Renal cortical epithelial cell (primary cell): ENCODE measurements around the gene SMOC2. TPM values are rescaled to one million over a fixed set of nuclear protein-coding genes. Genes with fewer than 3 reads are reported as not detected.

Experiments used
- DNase-seq: peaks from one replicate; pipeline ENCODE4 v3.0.0-alpha.2; 2011; ENCODE audit warnings: low read depth
- total RNA-seq: library from RNA; depleted of rRNA; stranded (reverse); fragments of >200 nt; gene quantifications from 2 replicates; pipeline ENCODE4 v1.2.3, GENCODE V29; 2014

The SMOC2 gene
- total RNA-seq, 1 donor from 2014 or later: 0.10 TPM

- no peak for DNase-seq
Measured at GRCh38 chr6:168708984-168709383, 268.0 kb downstream of the SMOC2 start.

DNA sequence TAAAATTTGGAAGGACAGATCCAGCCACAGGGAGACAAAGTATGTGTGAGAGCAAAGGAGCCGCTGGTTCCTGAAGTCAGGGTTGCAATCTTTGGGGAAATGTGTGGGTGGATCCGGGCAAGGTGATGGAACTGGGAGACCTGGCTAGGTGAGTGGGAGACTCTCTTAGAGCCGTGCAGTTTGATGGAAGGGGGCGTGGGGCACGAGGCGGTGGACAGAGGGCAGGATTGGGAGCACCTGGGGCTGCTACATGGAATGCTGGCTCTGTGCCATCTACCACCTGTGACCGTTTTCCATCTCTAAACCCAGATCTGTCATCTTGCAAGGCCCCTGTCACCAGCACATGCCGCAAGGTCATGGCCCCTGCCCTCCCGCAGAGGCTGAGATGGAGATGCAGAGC lies 268.4 kb downstream of the SMOC2 start:
- no peak for DNase-seq

DNA sequence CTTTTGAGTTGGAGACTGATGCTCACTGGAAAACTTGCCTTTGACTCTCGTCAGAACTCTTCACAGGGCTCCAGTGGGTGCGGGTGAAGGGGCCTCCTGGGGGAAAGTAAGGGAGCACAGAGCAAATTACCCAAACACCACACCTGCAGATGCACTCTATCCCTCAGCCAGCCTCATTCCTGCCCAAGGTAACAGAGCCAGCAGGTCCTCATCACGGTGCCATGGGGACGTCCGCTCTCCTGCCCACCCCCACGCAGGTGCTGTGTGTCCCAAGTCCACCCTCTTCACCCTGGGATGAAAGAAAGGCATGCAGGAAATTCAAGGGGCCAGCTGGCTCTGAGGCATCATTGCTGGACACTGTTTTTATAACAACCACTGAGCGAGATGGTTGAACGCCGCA lies 269.0 kb downstream of the SMOC2 start:
- no peak for DNase-seq

GRCh38 chr6:168711049-168711640 lies 270.2 kb downstream of the SMOC2 start:
- no peak for DNase-seq

GRCh38 chr6:168711666-168712300 lies 270.8 kb downstream of the SMOC2 start:
- DNase-seq: no peak

GRCh38 chr6:168712993-168713392 lies 272.0 kb downstream of the SMOC2 start:
- no peak for DNase-seq

- no peak for DNase-seq
Measured at GRCh38 chr6:168713839-168714238, 272.9 kb downstream of the SMOC2 start.

DNA sequence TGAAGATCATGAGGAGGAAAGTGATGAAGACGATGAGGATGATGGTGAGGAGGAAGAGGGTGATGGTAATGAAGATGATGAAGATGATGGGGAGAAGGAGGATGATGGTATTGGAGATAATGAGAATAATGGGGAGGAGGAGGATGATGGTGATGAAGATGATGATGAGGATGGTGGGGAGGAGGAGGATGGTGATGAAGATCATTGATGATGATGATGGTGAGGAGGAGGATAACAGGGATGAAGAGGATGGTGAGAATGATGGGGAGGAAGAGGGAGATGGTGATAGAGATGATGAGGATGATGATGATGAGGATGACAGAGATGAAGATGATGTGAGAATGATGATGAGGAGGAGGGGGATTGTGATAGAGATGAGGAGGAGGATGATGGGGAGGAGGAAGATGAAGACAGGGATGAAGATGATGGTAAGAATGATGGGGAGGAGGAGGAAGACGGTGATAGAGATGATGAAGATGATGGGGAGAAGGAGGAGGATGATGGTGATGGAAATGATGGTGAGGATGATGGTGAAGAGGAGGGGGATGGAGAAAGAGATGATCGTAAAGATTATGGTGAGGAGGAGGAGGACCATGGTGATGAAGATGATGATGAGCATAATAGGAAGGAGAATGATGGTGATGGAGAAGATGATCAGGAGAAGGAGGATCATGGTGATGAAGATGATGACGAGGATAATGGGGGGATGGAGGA lies 273.7 kb downstream of the SMOC2 start:
- DNase-seq: no peak

DNA sequence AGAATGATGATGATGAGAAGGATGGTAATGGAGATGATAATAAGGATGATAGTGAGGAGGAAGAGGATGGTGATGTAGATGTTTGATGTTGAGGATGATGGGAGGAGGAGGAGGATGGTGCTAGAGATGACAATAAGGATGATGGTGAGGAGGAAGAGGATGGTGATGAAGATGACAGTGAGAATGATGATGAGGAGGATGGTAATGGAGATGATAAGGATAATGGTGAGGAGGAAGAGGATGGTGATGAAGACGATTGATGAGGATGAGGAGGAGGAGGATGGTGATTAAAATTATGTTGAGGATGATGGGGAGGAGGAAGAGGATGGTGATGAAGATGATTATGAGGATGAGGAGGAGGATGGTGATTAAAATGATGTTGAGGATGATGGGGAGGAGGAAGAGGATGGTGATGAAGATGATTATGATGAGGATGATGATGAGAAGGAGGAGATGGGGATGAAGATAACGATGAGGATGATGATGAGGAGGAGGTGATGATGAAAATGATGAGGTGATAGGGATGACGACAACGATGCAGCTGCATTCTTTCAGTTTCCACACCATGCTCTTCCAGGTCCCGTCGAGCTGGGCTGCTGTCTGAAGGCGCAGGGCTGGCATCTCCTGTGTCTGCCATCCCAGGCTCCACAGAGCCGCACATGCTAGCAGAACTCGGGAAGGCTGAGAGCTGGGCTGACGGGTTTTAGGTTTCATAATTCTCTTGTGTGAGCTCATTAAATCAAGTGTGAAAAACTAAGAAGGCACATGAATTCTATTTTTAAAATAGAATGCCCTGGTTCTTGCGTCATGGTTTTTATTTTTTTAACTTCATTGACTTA lies 274.9 kb downstream of the SMOC2 start:
- DNase-seq: no peak

DNA sequence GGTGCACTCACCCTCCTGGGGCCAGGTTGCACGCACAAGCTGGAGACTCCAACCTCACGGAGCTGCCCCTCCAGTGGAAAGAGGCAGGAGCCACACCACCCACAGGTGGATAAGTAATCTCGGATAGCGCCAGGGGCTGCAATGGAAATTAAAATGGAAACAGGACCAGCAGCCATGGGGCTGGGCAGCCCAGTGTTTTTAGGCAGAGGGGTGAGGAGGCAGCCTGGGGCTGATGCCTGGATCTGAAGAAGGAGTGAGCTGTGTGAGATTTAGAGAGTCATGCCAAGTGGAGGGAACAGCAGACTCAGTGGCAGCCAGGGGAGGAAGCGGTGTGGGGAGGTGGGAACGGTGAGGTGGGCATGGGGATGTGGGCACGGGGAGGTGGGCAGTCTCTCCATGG lies 275.6 kb downstream of the SMOC2 start:
- DNase-seq: no peak

- no peak for DNase-seq
Measured at GRCh38 chr6:168717491-168717890, 276.5 kb downstream of the SMOC2 start.

Other genes with a start within 250 kb of the SMOC2 start
- 0.17 and 0.89 TPM in 2 replicates for gene DACT2, start 121.4 kb upstream of the SMOC2 start, total RNA-seq